ENCODE data around the gene SLFN13.
"Not testable (repeated sequence)": the region's sequence is repeated elsewhere in the genome, so short reads cannot be mapped to it uniquely, and the experiment has no call there.

Gene SLFN13

DNA sequence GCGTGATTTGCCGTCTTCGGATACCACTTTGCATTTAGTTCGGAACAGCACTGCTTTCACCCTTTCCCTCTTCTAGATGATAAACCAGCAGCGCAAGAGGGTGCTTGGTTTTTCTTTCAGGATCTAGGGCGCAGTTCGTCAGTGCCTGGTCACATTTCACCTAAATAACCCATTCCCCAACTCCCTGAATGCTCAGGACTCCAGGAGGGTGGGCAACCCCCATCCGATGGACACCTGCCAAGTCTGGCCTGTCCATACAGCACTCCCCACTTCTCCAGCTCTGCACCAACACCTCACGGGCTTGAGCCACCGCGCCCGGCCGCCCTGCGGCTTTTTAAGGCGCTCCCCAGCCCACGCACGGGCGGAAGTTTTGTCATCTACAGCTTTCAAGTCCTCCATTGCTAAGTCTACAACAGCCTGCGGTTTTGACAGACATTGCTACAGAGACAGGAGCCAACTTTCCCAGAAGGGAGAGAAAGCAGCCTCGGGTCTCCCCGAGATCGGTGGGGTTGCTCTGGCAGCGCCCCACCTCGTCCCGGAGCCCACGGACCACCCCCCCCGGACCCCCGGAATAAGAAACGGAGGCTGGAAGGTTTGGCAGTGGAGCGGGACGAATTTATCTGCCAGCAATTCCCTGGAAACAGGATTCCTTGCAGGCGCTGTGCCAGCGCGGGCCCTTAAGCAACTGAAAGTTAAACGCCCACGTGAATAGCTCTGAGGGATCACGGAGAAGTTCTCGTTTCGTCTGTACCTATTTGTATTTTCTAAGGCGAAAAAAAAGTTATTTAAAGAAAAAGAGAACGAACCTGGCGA lies 38.6 kb upstream of the SLFN13 start:
- TF ChIP-seq ZFX (IDR thresholded peaks at IDR 0.05): no peak
- TF ChIP-seq, protein P1, sequence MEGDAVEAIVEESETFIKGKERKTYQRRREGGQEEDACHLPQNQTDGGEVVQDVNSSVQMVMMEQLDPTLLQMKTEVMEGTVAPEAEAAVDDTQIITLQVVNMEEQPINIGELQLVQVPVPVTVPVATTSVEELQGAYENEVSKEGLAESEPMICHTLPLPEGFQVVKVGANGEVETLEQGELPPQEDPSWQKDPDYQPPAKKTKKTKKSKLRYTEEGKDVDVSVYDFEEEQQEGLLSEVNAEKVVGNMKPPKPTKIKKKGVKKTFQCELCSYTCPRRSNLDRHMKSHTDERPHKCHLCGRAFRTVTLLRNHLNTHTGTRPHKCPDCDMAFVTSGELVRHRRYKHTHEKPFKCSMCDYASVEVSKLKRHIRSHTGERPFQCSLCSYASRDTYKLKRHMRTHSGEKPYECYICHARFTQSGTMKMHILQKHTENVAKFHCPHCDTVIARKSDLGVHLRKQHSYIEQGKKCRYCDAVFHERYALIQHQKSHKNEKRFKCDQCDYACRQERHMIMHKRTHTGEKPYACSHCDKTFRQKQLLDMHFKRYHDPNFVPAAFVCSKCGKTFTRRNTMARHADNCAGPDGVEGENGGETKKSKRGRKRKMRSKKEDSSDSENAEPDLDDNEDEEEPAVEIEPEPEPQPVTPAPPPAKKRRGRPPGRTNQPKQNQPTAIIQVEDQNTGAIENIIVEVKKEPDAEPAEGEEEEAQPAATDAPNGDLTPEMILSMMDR (conservative IDR thresholded peaks at IDR 0.05): no peak
- H3K27ac ChIP-seq: no peak overlapping the region

DNA sequence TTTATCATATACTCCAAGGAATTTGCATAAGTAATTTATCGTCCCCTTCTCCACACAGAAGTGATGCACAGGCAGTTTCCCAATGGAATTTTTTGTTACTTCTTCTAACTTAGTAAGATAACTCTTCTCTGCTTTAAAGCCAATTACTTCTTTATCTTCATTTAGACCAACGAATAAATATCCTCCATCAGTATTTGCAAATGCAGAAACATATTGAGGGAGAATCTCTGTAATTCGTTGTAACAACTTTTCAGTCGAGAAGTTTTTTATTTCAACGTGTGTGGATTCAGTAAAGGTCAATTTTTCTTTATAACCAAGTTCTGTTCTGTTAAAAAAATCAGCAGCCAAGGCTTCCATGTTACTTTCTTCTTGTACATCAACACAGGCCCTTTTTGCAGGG lies 30.7 kb upstream of the SLFN13 start:
- no peak overlapping the region for H3K27ac ChIP-seq
- TF ChIP-seq, protein P1 (conservative IDR thresholded peaks at IDR 0.05): no peak
- no peak for TF ChIP-seq ZFX (IDR thresholded peaks at IDR 0.05)

DNA sequence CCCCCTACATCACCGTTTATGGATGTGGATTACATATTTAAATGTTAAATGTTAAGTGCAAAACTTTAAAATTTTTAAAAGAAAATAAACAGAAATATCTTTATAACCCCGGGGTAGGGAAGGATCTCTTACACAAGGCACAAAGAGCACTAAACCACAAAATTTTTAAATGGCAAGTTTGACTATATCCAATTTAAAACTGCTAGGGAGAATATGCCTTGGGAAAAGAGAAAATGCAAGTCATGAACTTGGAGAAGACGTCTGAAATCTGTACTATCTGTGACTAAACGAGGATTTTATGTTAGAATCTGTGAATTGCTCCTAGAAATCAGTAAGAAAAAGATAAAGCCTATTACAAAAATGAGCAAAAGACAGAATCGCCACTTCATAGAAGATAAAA lies 28.7 kb upstream of the SLFN13 start:
- TF ChIP-seq ZFX (IDR thresholded peaks at IDR 0.05): no peak
- TF ChIP-seq, protein P1 (conservative IDR thresholded peaks at IDR 0.05): no peak
- H3K27ac ChIP-seq: no peak overlapping the region

DNA sequence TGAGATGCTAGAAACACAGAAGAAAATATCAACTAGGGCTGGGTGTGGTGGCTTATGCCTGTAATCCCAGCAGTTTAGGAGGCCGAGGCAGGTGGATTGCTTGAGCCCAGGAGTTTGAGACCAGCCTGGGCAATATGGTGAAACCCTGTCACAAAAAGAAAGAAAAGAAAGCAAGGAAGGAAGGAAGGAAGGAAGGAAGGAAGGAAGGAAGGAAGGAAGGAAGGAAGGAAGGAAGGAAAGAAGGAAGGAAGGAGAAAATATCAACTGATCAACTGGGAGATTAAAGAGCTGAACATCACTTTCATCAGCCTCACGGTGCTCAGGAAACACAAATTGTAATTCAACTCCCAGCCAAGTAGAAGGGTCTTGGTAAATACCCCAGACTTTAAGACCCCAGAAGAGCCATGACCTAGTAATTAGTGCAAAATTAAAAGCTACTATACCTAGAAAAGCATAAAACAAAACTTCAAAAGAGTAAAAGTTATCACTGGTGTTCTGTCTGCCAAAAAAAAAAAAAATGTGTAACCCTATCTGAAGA lies 27.8 kb upstream of the SLFN13 start:
- no peak for TF ChIP-seq ZFX (IDR thresholded peaks at IDR 0.05)
- TF ChIP-seq, protein P1 (conservative IDR thresholded peaks at IDR 0.05): no peak

DNA sequence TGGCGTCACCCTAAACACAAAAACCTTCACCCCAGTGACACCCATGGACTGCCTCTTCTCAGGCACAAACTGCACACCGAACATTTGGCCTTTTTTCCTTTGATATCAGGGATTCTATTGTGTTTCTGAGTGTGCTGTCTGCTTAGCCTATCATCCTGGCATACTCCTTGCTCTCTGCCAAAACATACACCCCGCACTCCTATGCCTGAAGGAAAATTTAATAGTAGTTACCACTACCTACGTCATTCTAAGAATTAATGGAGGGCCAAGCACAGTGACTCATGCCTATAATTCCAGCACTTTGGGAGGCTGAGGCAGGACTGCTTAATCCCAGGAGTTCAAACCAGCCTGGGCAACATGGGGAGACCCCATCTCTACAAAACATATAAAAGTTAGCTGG lies 19.9 kb upstream of the SLFN13 start:
- TF ChIP-seq ZFX (IDR thresholded peaks at IDR 0.05): no peak
- TF ChIP-seq, protein P1 (conservative IDR thresholded peaks at IDR 0.05): no peak
- H3K27ac ChIP-seq: no peak overlapping the region

More for the DNA sequence above, 27.8 kb upstream of the SLFN13 start:
- no peak overlapping the region for H3K27ac ChIP-seq

DNA sequence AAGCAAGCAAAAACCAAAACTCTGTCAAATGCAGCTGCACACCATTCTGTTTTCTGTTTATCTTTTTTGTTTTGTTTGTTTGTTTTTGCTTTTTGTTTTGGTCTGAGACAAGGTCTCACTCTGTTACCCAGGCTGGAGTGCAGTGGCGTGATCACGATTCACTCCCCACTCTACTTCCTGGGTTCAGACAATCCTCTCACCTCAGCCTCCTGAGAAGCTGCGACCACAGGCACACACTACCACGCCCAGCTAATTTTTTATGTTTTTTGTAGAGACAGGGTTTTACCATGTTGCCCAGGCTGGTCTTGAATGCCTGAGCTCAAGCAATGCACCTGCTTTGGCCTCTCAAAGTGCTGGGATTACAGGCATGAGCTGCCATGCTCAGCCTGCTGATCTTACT lies 19.3 kb upstream of the SLFN13 start:
- H3K27ac ChIP-seq: no peak overlapping the region

DNA sequence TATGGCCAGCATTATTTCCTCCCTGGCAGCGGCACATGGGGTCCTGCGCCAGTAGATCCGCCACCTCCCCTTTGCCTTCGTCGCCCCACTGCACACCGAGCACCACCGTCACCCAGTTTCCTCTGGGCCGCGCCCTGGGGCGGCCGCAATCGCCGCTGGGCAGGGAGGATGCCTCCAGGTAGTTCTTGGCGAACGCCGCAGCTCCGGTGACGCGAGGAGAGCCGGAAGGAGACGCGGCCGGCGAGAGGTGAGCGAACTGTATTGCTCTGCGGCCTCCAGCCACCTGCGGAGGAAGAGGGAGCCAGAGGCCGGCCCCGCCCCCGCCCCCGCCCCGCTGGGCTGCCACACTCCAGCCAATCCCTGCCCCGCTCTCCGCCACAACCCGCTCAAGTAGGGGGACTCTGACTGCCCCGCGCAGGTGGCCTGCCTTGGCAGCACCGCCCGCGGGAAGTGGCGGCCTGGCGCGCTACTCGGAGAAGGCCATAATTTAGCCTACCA lies 11.8 kb upstream of the SLFN13 start:
- no peak overlapping the region for H3K27ac ChIP-seq
- TF ChIP-seq ZFX (IDR thresholded peaks at IDR 0.05): no peak
- TF ChIP-seq, protein P1 (conservative IDR thresholded peaks at IDR 0.05): no peak

More for the DNA sequence above, 19.3 kb upstream of the SLFN13 start:
- TF ChIP-seq, protein P1 (conservative IDR thresholded peaks at IDR 0.05): no peak
- TF ChIP-seq ZFX (IDR thresholded peaks at IDR 0.05): no peak

DNA sequence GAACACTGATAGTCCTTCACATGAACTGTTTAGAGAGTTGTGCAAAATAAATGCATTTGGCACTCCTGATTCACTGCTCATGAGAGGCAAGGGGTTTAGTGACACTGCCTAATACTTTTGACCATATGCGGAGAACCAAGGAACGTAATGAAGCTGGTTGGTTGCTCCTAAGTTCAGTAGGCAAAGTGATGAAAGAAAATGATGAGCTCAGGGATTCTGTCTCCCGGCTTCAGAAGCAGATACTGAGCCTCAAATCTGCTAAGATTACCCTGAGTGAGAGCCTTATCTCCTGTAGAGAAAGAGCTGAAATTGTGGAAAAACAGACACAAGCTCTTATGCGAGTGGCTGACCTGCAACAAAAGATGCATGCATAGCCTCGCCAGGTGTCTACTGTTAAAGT lies 5.5 kb upstream of the SLFN13 start:
- not testable (repeated sequence) for H3K27ac ChIP-seq
